Measurements from ENCODE around the gene EIF4G1.

EIF4G1 gene

GRCh38 chr3:184307915-184308314 is 6.5 kb upstream of the EIF4G1 start:
- no peak for DNase-seq (ENCODE audit: low read depth)

GRCh38 chr3:184308744-184309143 is 5.7 kb upstream of the EIF4G1 start:
- no peak for DNase-seq (ENCODE audit: low read depth)

GRCh38 chr3:184311633-184312032 is 2.8 kb upstream of the EIF4G1 start:
- no peak for DNase-seq (ENCODE audit: low read depth)

- no peak for DNase-seq (ENCODE audit: low read depth)
Observed at GRCh38 chr3:184314700-184315542, 515 bp downstream of the EIF4G1 start.

GRCh38 chr3:184315543-184315867 is 1.1 kb downstream of the EIF4G1 start:
- no peak for DNase-seq (ENCODE audit: low read depth)

GRCh38 chr3:184315871-184316661 is 1.7 kb downstream of the EIF4G1 start:
- no peak for DNase-seq (ENCODE audit: low read depth)

GRCh38 chr3:184316792-184317191 is 2.4 kb downstream of the EIF4G1 start:
- no peak for DNase-seq (ENCODE audit: low read depth)

GRCh38 chr3:184317201-184317600 is 2.8 kb downstream of the EIF4G1 start:
- no peak for DNase-seq (ENCODE audit: low read depth)

- no peak for DNase-seq (ENCODE audit: low read depth)
Observed at GRCh38 chr3:184320104-184320445, 5.7 kb downstream of the EIF4G1 start.

GRCh38 chr3:184321666-184322065 is 7.3 kb downstream of the EIF4G1 start:
- no peak for DNase-seq (ENCODE audit: low read depth)

- no peak for DNase-seq (ENCODE audit: low read depth)
Observed at GRCh38 chr3:184322731-184323487, 8.5 kb downstream of the EIF4G1 start.

GRCh38 chr3:184323696-184324095 is 9.3 kb downstream of the EIF4G1 start:
- no peak for DNase-seq (ENCODE audit: low read depth)

- no peak for DNase-seq (ENCODE audit: low read depth)
Observed at GRCh38 chr3:184325269-184325668, 10.9 kb downstream of the EIF4G1 start.

GRCh38 chr3:184325715-184326369 is 11.4 kb downstream of the EIF4G1 start:
- no peak for DNase-seq (ENCODE audit: low read depth)

GRCh38 chr3:184327171-184327570 is 12.8 kb downstream of the EIF4G1 start:
- DNase-seq (ENCODE audit: low read depth), result no peak

- no peak for DNase-seq (ENCODE audit: low read depth)
Observed at GRCh38 chr3:184328516-184328915, 14.1 kb downstream of the EIF4G1 start.

- DNase-seq (ENCODE audit: low read depth), result no peak
Observed at GRCh38 chr3:184332370-184333090, 18.1 kb downstream of the EIF4G1 start.

- DNase-seq (ENCODE audit: low read depth), result no peak
Observed at GRCh38 chr3:184333190-184333589, 18.8 kb downstream of the EIF4G1 start.

GRCh38 chr3:184333700-184334099 is 19.3 kb downstream of the EIF4G1 start:
- no peak for DNase-seq (ENCODE audit: low read depth)

GRCh38 chr3:184334470-184335158 is 20.2 kb downstream of the EIF4G1 start:
- no peak for DNase-seq (ENCODE audit: low read depth)

- DNase-seq (ENCODE audit: low read depth), result no peak
Observed at GRCh38 chr3:184335291-184335660, 20.9 kb downstream of the EIF4G1 start.
